HG02571 (cell line): Measurements from ENCODE around the gene PTGR3.

Experiments
- ATAC-seq: cut with Tn5 transposase; IDR thresholded peaks from one replicate; pipeline ENCODE4 v1.9.1; 2021; ENCODE audit warnings: mild to moderate bottlenecking, moderate library complexity; ENCODE audit not compliant: unreplicated experiment

PTGR3 gene

DNA sequence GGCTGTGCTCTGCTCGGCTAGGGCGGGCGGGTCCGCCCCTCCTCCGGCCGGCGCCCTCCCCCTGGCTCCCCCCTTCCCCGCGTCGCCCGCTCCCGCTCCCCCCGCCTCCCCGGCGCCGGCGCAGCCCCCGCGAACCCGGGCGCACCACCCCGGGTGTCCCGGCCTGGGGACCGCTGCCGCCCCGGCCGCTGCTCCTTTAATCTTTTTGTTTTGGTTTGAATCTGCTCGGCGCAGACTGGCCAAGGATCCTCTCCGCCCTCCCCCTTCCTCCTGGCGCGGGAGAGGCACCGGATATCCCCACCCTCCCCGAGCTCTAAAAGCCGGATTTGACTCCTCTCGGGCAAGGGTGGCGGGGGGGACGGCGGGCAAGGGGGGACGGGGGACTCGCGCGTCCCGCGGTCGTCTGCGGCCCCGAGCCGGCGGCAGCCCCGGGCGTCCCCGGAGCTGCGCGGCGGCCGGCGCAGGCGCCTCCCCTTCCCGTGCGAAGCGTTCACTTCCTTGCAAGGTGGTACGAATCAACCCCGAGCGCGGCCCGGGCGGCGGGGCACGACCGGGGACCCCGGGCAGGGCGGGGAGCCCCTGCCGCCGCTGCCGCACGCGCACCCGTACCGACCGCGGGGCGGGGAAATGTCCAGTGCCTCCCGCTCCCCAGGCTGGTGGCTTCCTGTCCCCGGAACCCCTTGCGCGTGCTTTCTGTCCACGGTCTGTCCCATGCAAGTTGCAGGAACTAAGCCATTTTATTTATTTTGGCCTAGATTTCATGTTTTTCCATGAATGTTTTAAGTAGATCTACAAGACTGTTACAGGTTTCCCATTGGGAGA is at the start of gene PTGR3:
Gene PTGR3, minus strand, starts transcription at position 11 of the 822 bp plus-strand sequence. CDS start 81 bp downstream, outside the sequence.
- peak; percentile 46 for ATAC-seq

GRCh38 chr18:75257605-75258004 is 48.7 kb upstream of the PTGR3 start:
- ATAC-seq: no peak

GRCh38 chr18:75256376-75256775 is 47.4 kb upstream of the PTGR3 start:
- ATAC-seq: no peak

DNA sequence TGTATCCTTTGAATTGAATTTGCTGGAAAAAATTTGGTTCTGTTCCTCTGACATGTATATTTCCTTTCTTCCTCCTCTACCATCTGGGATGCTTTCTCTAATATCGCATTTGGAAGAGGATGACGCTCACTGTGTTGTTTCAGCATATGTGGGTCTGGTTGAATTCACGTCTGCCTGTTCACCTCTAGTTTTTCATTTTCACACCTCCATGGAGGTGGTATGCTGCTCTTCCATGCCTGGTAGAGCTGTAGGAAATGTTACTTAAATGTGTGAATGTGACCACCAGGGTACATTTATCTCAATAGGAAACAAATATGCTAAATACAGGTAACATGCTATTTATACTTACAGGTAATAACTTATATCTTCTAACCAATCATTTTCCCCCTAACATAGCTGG is 46.2 kb upstream of the PTGR3 start:
- no peak for ATAC-seq

DNA sequence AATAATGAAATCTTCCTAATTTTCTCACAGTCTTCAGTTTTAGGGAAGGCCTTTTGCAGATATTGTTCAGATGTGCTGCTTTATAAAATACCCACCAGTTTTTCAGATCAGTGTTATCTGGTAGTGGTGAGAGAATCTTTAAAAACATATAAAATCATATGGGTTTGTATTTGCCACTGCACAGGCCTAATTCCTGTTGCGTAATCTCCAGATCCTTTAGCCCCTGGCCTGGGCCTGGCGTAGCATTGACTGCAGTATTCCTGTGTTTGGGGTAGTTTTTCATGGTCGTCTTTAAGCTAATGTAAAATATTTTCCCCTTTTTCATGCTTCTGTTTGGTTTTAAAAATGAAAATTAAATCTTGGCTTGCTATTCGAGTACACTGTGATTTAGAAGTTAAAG is 44.8 kb upstream of the PTGR3 start:
- ATAC-seq: no peak

- ATAC-seq: no peak
Observed at GRCh38 chr18:75253043-75253442, 44.1 kb upstream of the PTGR3 start.

- no peak for ATAC-seq
Observed at GRCh38 chr18:75252136-75252535, 43.2 kb upstream of the PTGR3 start.

DNA sequence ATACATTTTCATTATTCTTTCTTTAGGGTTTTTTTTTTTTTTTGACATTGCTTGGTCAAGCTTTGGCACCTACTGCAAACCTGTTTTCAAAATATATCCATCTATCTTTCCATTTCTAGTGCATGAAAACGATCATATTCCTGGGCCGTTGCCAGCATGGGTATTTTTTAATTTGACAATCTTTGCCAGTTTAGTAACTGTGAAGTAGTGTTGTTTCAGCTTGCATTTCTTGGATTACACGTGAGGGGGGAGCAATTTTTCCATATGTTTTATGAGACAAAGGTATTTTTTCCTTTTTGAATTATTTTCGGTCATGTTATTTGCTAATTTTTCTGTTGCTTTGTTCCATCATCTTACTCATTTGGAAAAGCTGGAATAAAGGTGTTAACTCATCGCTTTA is 42.5 kb upstream of the PTGR3 start:
- no peak for ATAC-seq

DNA sequence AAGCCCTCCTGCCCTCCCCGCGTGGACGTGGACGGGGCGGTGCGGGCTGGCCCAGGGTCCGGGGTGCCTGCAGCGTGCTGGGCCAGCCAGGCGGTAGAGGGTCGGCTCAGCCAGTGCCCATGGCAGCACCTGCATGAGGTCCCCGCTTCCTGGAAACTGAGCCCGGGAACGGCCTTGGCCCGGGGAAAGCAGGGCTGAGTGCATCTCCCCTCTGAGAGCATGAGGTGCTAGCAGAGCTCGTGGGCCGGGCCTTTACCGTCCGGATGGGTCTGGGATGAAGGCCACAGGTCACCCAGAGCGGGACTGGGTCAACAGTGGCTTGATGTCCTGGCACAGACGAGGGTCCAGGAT is 41.5 kb upstream of the PTGR3 start:
- ATAC-seq: no peak

- no peak for ATAC-seq
Observed at GRCh38 chr18:75249672-75250470, 40.9 kb upstream of the PTGR3 start.

GRCh38 chr18:75249175-75249518 is 40.2 kb upstream of the PTGR3 start:
- no peak for ATAC-seq

- no peak for ATAC-seq
Observed at GRCh38 chr18:75248426-75249174, 39.7 kb upstream of the PTGR3 start.

GRCh38 chr18:75247611-75248421 is 38.9 kb upstream of the PTGR3 start:
- no peak for ATAC-seq

DNA sequence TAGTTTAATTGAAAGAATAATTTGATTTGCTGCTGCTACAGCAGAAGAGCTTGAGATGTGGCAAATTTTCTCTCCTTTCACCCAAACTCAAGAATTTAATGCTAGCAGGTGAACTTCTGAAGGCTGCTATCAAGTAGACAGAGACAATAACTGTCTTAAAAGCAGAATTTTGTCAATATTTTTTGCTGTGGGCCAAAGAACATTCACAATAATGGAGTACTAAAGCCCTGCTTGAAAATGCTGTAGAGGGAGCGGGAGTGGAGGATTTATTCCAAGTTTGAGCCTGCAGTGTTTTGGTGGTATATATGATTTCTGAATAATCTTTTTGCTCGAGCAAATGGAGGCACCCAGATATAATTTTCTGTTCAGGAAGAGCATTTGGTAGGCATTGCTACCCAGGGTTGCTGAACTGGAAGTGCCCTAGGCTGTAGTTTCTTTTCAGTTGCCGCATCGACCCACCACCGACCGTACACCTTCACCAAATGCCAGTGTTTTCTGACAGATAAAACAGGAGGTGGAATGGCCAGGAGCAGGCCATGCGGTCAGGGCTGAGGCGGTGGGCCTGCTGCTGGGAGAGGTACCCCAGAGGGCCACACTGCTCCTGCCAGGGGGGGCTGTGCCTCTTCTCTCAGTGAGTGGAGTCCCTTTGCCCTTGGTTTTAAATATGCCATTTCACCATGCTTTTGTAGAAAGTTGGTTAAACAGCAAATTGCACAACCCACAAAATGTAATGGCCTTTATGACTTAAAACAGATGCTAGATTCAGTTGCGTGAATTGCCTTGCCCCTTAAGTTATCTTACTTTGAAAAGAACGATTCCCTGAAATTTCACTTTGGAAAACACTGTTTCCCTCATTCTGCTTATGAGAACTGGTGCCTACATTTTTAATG is 38.0 kb upstream of the PTGR3 start:
- no peak for ATAC-seq

- no peak for ATAC-seq
Observed at GRCh38 chr18:75244351-75245313, 35.7 kb upstream of the PTGR3 start.

DNA sequence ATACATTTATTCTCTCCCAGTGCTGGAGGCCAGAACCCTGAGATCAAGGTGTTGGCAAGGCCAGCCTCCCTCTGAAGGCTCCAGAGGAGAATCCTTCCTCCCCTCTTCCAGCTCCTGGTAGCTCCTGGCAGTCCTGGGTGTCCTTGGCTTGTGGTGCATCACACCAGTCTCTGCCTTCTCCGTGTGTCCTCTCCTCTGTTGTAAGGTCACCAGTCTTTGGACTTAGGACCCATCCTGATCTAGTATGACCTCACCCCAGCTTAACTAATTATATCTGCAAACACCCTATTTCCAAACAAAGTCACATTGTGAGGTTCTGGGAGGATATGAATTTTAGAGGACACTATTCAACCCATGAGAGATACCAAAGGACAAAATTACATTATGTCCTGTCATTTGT is 32.8 kb upstream of the PTGR3 start:
- ATAC-seq: no peak

GRCh38 chr18:75240433-75240832 is 31.5 kb upstream of the PTGR3 start:
- ATAC-seq: no peak

DNA sequence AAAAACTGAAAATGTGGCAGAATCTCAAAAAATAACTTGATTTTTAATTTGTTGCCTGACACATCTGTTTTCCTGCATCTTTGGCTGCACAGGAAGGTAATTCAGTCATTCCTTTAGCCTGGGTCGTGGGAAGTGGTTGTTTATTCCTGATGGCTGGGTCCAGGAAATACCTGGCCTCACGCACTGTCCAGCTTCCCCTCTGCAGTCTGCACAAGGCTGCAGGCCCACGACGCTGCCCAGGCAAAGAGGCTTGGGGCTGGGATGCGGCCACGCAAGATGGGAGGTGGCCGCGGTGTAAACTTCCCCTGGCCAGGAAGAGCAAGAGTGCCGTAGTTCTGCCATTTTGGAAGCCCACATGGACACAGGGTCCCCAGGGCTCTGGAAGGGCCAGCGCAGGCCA is 29.8 kb upstream of the PTGR3 start:
- no peak for ATAC-seq

GRCh38 chr18:75238100-75238499 is 29.2 kb upstream of the PTGR3 start:
- ATAC-seq: no peak
